Myometrial cell (primary cell): ENCODE results near the gene TAF6. TPM values are rescaled to one million over a fixed set of nuclear protein-coding genes. Genes with fewer than 3 reads are reported as not detected.

Experiments
- total RNA-seq: library from RNA; depleted of rRNA; stranded (reverse); fragments of >200 nt; gene quantifications from 2 replicates; pipeline ENCODE4 v1.2.3, GENCODE V29; 2015

The TAF6 gene
- total RNA-seq, result 92.9 and 113 TPM in 2 replicates

GRCh38 chr7:100119072-100119969 is at the start of gene TAF6, which contains the start of gene CNPY4:
TAF6 (minus strand) TSS chr7:100119358; CDS start chr7:100114209, 5,149 bp downstream.
CNPY4 (plus strand) TSS chr7:100119634; CDS start chr7:100119745, 111 bp downstream.

GRCh38 chr7:100158229-100159098 is 39.3 kb upstream of the TAF6 start, which contains the start of gene TRAPPC14:
TRAPPC14 (minus strand) TSS chr7:100158723; CDS start chr7:100158499, 224 bp downstream.

GRCh38 chr7:100148559-100149328 is 29.6 kb upstream of the TAF6 start, which contains the start of gene LAMTOR4:
LAMTOR4 (plus strand) TSS chr7:100148918; CDS start chr7:100148973, 55 bp downstream.

GRCh38 chr7:100126931-100127865 is 8.0 kb upstream of the TAF6 start, which contains the start of gene MBLAC1:
MBLAC1 (plus strand) TSS chr7:100126967; CDS start chr7:100127396, 429 bp downstream.

GRCh38 chr7:100101016-100101862 is 17.9 kb downstream of the TAF6 start, which contains the start of the genes AP4M1 and MCM7:
AP4M1 (plus strand) TSS chr7:100101643; CDS start chr7:100101715, 72 bp downstream.
MCM7 (minus strand) TSS chr7:100101397; CDS start chr7:100101294, 103 bp downstream.

GRCh38 chr7:100088621-100089457 is 30.3 kb downstream of the TAF6 start, which contains the start of gene COPS6:
COPS6 (plus strand) TSS chr7:100088969; CDS start chr7:100088991, 22 bp downstream.

GRCh38 chr7:100081535-100082102 is 37.5 kb downstream of the TAF6 start, which contains the start of gene ZNF3:
ZNF3 (minus strand) TSS chr7:100081723; CDS start chr7:100077357, 4,366 bp downstream.

Other genes starting within 250 kb of the TAF6 start
- not detected in 2 replicates for gene OR2AE1, start 242.3 kb downstream of the TAF6 start, total RNA-seq
- 22.5 and 28.9 TPM in 2 replicates for gene TRIM4, start 199.8 kb downstream of the TAF6 start, total RNA-seq
- gene GJC3, start 189.7 kb downstream of the TAF6 start, total RNA-seq, result not detected in 2 replicates
- gene AZGP1, start 143.3 kb downstream of the TAF6 start, total RNA-seq, result not detected in 2 replicates
- gene ZKSCAN1, start 103.8 kb downstream of the TAF6 start, total RNA-seq, result 10.1 and 14.7 TPM in 2 replicates
- 11.3 and 21.6 TPM in 2 replicates for gene ZSCAN21, start 69.6 kb downstream of the TAF6 start, total RNA-seq
- gene ZNF3, start 37.6 kb downstream of the TAF6 start, total RNA-seq, result 14.7 and 22.5 TPM in 2 replicates
- 159 and 183 TPM in 2 replicates for gene COPS6, start 30.4 kb downstream of the TAF6 start, total RNA-seq
- 138 and 153 TPM in 2 replicates for gene MCM7, start 18.0 kb downstream of the TAF6 start, total RNA-seq
- 40.9 and 95.7 TPM in 2 replicates for gene AP4M1, start 17.7 kb downstream of the TAF6 start, total RNA-seq
- gene CNPY4, start 276 bp upstream of the TAF6 start, total RNA-seq, result 40.6 and 41.3 TPM in 2 replicates
- gene MBLAC1, start 7.6 kb upstream of the TAF6 start, total RNA-seq, result 2.9 and 6.0 TPM in 2 replicates
- 126 and 185 TPM in 2 replicates for gene LAMTOR4, start 29.6 kb upstream of the TAF6 start, total RNA-seq
- gene TRAPPC14, start 39.4 kb upstream of the TAF6 start, total RNA-seq, result 9.2 and 9.4 TPM in 2 replicates
- 6.0 and 6.3 TPM in 2 replicates for gene GAL3ST4, start 49.3 kb upstream of the TAF6 start, total RNA-seq
- gene GPC2, start 58.0 kb upstream of the TAF6 start, total RNA-seq, result 0.18 and 0.29 TPM in 2 replicates
- 0.29 and 0.35 TPM in 2 replicates for gene STAG3, start 58.6 kb upstream of the TAF6 start, total RNA-seq
- gene PVRIG, start 100.6 kb upstream of the TAF6 start, total RNA-seq, result not detected in 2 replicates
- not detected in 2 replicates for gene SPDYE3, start 188.3 kb upstream of the TAF6 start, total RNA-seq
- gene PILRB, start 238.8 kb upstream of the TAF6 start, total RNA-seq, result 9.8 and 13.3 TPM in 2 replicates